GM19328 (cell line): Measurements from ENCODE around the gene CFD.

ENCODE experiments used
- ATAC-seq: cut with Tn5 transposase; IDR thresholded peaks from one replicate; pipeline ENCODE4 v1.9.1; 2021; ENCODE audit warnings: mild to moderate bottlenecking, moderate library complexity; ENCODE audit not compliant: unreplicated experiment

CFD gene

DNA sequence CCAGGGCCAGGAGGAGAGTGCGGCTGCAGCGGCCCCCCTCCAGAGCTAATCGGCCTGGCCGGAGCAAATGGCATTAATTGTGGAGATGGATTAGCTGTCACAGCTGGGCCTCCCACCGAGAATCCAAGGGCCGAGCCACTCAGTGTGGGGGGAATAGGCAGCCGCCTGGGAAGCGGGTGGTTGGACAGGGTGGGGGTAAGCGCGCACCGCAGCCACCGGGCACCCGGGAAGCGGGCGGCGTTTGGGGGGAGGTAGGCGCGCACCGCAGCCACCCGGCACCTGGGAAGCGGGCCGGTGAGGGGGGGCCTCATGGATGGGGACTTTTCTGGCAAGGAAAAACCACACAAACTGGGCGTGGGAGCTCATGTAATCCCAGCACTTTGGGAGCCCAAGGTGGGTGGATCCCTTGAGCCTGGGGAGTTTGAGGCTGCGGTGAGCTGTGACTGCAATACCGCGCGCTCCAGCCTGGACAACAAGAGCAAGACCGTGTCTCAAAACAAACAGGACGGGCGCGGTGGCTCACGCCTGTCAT is 43.9 kb downstream of the CFD start:
- no peak for ATAC-seq

DNA sequence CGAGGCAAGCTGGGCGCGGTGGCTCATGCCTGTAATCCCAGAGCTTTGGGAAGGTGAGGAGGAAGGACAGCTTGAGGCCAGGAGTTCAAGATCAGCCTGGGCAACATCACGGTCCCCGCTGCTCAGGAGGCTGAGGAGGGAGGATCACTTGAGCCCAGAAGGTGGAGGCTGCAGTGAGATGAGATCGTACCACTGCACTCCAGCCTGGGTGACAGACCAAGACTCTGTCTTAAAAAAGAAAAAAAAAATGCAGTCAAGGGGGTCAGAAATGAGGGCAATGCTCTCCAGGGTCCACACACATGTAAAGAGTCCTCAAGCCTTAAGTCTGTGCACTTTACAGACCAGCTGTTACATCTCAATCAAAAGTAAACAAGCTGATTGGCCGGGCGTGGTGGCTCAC is 45.1 kb downstream of the CFD start:
- ATAC-seq, result no peak

DNA sequence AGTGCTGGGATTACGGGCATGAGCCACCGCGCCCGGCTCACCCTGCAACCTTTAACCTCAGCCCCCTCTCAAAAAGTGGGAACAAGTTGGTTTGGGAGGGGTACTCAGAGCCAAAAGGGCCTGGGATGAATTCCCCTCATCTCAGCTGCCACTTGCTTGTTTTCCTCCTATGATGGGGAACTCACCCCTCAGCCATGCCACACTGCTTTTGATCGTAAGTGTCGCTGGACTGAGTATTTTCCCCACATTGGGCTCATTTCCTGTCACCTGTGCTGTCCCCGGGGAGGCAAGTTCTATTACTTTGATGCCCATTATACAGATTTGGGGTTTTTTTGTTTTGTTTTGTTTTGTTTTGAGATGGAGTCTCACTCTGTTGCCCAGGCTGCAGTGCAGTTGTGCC is 47.0 kb downstream of the CFD start:
- ATAC-seq, result no peak

DNA sequence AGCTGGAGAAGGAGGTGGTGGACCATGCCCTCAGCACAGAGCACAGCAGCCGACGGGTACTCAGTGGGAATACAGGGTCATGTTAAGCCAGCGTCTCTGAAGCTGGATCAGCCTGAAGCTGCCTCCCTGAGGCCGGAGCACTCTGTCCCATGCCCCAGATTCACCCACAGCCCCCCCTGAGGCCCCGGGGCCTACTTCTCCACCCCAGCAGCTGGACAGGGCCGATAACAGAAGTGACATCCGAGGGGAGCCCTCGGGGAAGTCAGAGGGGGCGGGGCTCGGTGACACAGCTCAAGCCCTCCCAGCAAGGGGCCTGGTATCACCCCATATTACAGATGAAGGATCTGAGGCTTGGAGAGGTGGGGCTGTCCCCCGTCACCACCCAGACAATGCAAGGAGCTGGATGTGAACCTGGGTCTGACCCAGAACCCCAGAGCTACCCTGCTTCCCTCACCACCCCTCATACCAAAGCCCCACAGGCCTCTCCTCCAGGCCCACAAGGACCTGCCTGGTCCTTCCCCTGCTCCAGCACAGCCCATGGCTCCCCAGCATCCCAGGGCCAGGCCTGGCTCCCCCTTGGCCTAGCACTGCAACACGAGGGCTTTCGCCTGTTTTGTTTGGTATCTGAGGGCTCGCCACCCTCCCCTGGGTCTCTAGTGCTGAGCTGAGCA is 47.9 kb downstream of the CFD start:
- ATAC-seq, result no peak

DNA sequence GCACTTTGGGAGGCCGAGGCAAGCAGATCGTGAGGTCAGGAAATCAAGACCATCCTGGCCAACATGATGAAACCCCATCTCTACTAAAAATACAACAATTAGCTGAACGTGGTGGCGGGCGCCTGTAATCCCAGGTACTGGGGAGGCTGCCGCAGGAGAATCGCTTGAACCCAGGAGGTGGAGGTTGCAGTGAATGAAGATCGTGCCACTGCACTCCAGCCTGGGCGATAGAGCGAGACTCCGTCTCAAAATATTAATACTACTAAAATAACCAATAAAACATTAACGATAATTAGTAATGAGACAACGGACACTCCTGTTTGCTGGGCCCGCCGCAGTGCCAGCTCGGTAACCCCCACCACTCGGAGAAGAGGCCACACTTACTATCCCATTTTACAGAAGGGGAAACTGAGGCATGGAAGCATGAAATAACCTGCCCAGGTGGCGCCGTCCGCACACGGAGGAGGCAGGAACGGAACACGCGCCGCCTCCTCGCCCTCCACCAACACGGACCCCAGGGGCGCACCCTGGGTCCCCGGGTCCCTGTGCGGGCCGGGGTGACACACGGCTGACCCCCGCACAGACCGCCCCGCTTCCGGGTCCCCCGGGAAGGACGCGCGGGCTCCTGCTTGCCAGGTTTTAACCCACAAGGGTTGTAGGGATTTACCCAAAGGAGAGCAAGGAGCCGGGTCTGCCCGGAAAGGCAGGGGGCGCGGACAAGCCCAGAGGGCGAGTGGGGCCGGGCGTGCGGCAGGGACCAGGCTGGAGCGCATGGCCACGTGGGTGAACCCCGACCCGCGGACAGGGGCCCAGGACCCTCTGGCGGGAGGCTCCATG is 52.0 kb downstream of the CFD start:
- ATAC-seq, result no peak

DNA sequence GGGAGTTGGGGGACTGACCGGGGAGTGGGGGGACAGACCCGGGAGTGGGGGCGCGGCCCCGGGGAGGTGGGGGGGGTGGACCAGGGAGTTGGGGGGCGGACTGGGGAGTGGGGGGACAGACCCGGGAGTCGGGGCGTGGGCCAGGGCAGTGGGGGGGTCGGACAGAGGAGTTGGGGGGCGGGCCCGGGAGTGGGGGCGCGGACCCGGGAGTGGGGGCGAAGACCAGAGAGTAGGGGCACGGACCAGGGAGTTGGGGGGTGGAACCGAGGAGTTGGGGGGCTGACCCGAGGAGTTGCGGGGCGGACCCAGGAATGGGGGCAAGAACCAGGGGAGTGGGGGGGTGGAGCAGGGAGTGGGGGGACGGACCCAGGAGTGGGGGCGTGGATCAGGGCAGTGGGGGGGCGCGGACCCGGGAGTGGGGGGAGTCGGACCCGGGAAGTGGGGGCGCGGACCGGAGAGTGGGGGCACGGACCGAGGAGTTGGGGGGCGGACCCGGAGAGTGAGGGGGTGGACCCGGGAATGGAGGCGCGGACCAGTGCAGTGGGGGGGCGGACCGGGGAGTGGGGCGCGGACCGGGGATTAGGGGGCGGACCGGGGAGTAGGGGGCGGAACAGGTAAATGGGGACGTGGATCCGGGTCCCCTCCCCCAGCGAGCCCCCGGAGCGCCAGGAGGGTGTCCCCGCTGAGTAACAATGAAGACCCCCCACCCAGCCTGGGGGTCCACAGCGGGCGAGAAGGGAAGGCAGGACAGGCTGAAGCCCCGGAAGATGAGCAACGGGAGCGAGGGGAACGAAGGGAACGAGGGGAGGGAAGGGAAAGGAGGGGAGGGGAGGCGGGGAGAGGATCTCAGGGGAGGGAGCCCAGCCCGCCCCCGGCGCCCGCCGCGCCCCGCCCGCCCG is 53.0 kb downstream of the CFD start:
- ATAC-seq, result no peak
